NCI-H345 treated with DMSO at 0.1 percent for 48 hours (cell line): ENCODE measurements around the gene PLXNA1.

Experiments used
- DNase-seq: peaks from one replicate; lab custom pipeline; 2025; ENCODE audit not compliant: unreplicated experiment; lab: John Stamatoyannopoulos, UW

The PLXNA1 gene

DNA sequence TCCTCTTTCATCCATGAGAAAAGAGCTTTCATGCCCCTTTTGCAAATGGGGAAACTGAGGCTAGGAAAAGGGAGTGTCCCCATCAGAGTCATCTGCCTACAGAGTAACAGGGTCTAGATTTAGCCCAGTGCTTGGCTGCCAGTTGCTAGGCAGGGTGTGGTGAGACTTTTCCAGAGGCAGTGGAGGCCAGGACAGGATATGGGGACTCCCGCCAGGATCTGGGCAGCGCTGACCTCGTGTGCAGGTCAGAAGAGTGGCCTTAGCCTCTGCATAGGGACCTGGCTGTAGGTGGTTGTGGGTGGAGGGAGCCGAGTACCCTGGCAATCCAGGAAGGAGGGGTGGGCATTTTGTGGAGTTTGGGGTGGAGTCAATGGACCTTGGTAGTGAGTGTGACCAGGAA lies 4.2 kb downstream of the PLXNA1 start:
- DNase-seq, result no peak

- no peak for DNase-seq
These were observed 4.7 kb downstream of the PLXNA1 start for GRCh38 chr3:126987596-126987995.

- DNase-seq, result no peak
These were observed 5.6 kb downstream of the PLXNA1 start for GRCh38 chr3:126988451-126989021.

DNA sequence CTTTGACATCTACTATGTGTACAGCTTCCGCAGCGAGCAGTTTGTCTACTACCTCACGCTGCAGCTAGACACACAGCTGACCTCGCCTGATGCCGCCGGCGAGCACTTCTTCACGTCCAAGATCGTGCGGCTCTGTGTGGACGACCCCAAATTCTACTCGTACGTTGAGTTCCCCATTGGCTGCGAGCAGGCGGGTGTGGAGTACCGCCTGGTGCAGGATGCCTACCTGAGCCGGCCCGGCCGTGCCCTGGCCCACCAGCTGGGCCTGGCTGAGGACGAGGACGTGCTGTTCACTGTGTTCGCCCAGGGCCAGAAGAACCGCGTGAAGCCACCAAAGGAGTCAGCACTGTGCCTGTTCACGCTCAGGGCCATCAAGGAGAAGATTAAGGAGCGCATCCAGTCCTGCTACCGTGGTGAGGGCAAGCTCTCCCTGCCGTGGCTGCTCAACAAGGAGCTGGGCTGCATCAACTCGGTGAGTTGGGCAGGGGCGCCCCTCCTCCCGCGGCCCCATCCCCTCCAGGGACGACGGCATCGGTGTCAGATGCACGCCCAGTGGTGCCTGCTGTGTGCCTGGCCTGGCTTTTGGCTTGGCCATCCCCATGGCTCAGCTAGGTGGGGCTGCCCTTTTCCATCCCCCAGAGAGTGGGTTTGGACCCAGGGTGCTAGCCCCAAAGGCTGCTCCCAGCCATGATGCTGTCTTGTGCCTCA lies 6.6 kb downstream of the PLXNA1 start:
- DNase-seq, result no peak

DNA sequence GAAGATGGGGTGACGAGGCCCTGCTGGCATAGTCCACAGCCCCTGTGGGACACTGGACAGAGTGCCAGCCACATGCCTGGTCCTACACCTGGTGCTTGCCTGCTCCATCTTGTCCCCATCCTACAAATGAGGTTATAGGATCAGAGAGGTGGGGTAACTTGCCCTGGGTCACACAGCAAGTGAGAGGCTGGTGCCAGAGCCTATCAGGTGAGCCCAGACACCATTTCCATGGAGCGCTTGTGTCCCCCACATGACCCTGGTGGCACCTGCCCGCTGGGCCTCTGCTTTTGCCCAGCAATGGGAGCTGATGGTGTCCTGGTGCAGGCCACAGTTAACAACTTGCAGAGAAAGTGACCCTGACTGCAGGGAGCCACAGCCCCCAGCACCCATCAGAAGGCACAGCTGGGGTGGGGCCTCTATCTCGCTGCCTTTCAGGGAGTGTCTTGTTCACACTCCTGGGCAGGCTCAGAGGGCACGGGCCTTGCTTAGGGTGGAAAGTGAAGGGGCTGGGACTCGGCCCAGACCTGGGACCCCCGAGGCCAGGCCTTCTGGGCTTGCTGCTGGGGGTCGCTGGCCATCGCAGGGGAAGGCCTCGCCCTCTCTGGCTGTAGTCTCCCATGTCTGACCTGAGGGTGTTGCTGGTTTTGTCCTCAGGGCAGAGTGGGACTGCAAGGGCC lies 7.2 kb downstream of the PLXNA1 start:
- DNase-seq, result no peak

DNA sequence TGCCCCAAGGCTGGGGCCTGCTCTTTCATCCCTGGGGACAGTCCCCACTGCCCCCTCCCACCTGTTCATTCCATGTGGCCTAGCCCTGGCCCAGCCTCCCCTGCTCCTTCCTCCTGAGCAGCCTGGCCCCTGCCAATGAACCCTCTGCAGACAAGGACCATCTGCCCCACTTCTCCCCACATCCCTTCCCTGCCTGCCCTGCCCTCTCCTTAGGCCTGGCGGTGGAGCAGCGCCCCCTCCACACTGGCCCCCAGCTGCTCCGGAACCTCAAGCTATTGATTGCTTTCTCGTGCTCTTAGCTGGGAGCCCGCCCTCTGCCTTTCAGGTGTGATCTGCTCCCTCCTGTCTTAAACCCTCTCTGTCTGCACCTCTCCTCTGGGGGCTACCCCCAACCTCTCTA lies 8.0 kb downstream of the PLXNA1 start:
- no peak for DNase-seq

- DNase-seq, result no peak
These were observed 8.7 kb downstream of the PLXNA1 start for GRCh38 chr3:126991366-126992200.

GRCh38 chr3:126992216-126992615 lies 9.3 kb downstream of the PLXNA1 start:
- no peak for DNase-seq

DNA sequence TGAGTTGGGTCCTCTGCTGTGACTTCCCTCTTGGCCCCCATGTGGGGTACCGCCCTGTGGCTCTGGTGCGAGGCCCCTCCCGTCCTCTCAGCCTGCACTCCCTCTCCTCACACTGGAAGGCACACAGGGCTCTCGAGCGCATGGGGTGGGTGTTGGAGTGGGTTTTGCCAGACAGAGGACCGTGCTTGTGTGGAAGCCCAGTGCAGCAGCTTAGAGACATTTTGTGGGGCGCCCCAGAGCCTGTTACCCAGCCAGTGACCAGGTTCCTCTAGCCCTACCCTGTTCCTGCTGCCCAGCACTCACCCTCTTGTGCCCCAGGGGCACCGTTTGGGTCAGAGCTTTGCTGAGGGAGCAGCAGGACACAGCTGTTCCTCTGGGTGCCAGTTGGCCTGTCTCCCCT lies 9.9 kb downstream of the PLXNA1 start:
- DNase-seq, result no peak

DNA sequence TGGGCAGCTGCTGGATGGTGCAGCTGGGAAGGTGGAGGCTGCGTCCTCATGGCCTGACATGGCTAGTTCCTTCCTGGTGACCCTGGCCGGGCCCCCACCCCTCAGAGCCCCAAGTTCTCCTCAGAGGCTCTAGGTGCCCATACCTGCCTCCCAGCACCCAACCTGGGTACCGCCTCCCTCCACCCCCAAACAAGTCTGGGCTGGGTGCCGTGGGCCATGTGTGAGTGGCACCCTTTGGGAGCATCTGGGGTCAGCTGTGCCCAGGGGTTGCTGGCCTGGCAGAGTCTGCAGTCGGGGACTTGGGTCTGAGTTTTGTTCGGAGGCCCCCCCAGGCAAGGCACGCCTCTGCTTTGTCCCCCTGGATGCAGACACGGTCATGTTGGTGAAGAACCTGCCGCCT lies 10.5 kb downstream of the PLXNA1 start:
- DNase-seq, result no peak

DNA sequence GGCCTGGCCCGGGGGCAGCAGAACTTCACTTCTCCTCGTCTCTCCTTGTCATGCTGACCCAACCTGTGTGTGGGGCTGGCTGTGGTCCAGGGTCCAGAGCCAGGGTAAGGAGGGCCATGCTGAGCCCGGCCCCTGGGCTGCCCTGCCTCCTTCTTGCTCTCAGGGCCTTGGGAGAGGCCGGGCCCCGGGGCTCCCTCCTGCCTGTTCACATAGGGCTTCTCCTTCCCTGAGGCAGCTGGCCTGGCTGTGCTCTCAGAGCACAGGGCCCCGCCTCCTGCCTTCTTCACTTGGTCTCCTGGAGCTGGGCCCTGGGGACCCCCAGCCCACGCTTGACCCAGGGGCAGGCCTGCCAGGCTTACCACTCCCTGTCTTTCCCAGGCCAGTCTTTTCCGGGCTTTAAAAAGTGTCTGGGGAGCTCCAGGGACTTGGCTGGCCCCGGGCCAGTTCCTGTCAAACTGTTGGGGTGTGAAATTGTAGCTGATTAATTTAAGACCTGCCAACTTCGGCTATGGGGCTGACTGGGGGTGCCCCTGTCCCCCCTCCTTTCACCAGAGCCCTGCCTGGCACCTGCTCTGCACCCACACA lies 11.8 kb downstream of the PLXNA1 start:
- DNase-seq, result no peak

DNA sequence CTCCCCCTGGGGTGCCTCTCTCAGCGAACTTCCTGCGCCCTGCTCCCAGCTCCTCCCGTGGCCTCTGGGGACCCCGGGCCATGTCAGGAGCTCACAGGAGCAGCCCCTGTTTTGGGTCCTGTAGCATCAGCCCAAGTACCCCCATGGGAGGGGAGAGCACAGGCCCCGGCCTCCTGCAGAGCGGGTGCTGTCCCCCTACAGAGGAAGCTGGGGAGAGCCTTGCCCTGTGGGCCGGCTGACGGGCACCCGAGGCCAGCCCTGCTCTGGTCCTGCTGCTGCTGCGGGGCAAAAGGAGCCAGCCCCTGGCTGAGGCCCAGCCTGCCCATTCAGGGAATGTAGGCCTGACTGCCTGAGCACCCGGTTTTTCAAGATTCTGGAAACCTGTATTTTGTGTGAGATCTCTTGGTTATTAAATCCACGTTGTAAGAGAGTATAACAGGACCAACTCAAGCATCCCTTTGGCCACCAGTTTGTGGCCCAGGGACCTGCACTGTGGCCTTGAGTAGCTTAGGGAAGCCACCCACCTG lies 12.4 kb downstream of the PLXNA1 start:
- no peak for DNase-seq

GRCh38 chr3:126995926-126996512 lies 13.1 kb downstream of the PLXNA1 start:
- DNase-seq, result no peak

GRCh38 chr3:126996905-126997304 lies 14.0 kb downstream of the PLXNA1 start:
- DNase-seq, result no peak

GRCh38 chr3:126997455-126998038 lies 14.6 kb downstream of the PLXNA1 start:
- no peak for DNase-seq

GRCh38 chr3:126998320-126998719 lies 15.4 kb downstream of the PLXNA1 start:
- no peak for DNase-seq

DNA sequence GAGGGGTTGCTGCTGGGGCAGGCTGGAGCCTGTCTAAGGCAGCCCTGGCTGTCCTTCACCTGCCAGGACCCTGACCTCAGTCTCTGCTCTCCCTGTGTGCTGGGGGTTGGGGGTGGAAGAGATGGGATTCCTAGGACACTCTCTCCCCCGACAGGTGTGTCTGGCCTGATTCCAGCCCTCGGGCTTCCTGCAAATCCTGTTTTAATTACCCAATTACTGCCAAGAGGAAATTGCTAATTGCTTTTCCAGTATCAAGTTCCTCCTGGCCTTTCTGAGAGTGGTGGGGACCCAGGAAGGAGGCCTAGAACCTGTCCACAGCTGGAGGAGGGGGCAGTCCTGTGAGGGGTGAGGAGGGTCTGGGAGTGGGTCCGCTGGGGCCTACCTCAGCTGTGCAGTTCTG lies 15.8 kb downstream of the PLXNA1 start:
- DNase-seq, result no peak

GRCh38 chr3:126999383-126999782 lies 16.5 kb downstream of the PLXNA1 start:
- DNase-seq, result no peak

DNA sequence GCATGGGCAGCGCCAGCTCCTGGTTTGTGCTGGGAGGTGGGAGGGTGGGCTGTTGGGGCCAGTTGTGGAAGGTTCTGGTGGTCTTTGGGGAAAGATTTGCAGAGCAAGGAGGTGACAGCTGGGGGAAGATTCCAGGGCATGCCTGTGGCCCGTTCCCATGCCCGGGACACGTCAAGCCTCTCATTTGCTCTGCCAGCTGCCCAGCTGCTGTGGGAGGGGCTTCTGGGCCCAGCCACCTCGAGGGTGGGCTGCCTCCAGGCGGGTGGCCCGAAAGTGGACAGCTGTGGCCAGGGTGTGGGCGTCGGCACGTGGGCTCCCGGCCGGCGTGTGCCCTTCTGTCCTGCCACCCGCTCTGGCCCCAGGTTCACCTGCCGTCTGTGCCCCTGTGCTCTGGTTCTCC lies 17.2 kb downstream of the PLXNA1 start:
- DNase-seq, result no peak

DNA sequence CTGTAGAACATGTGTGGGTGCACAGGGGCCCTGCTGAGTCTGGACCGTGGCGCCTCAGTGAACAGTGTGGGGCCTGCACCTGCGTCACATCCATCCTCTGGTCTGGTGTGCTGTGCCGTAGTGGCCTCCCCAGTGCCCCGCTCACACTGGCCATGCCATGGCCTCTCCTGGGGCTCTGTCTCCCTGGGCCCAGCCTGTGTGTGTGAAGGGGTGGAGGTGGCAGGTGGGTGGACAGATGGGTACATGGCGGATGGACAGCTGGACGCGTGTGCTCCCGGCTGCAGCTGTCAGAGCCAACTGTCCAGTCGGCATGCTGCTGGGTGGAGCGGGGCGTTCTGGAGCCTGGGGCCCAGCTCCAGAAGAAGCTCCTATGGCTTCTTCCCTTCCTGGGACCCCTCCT lies 17.8 kb downstream of the PLXNA1 start:
- DNase-seq, result no peak
